EH (cell line): ENCODE measurements around the gene MBD4.
"Not testable (repeated sequence)": the region's sequence is repeated elsewhere in the genome, so short reads cannot be mapped to it uniquely, and the experiment has no call there.

ENCODE experiments used
- DNase-seq: peaks from one replicate; pipeline ENCODE4 v3.0.0-alpha.2; 2015; ENCODE audit warnings: low read depth

MBD4 gene

GRCh38 chr3:129439817-129440617 is at the start of gene MBD4, which contains the start of gene IFT122:
Gene MBD4, minus strand, starts transcription at chr3:129439948. Its CDS starts 115 bp downstream, at chr3:129439833.
Gene IFT122, plus strand, starts transcription at chr3:129440224. Its CDS starts 107 bp downstream, at chr3:129440331.
- peak; percentile 100 for DNase-seq

GRCh38 chr3:129489258-129489657 is 49.5 kb upstream of the MBD4 start:
- not testable (repeated sequence) for DNase-seq

- DNase-seq: not testable (repeated sequence)
Observed at GRCh38 chr3:129487868-129488335, 48.2 kb upstream of the MBD4 start.

GRCh38 chr3:129487183-129487867 is 47.6 kb upstream of the MBD4 start:
- peak; percentile 13 for DNase-seq

- DNase-seq: no peak
Observed at GRCh38 chr3:129486664-129487035, 46.9 kb upstream of the MBD4 start.

- DNase-seq: peak; percentile 100
Observed at GRCh38 chr3:129485721-129486663, 46.2 kb upstream of the MBD4 start.

- not testable (repeated sequence) for DNase-seq
Observed at GRCh38 chr3:129485146-129485545, 45.4 kb upstream of the MBD4 start.

- DNase-seq: no peak
Observed at GRCh38 chr3:129483870-129484269, 44.1 kb upstream of the MBD4 start.

- no peak for DNase-seq
Observed at GRCh38 chr3:129482721-129483120, 43.0 kb upstream of the MBD4 start.

- DNase-seq: peak; percentile 75
Observed at GRCh38 chr3:129481766-129482332, 42.1 kb upstream of the MBD4 start.

- peak; percentile 42 for DNase-seq
Observed at GRCh38 chr3:129481225-129481765, 41.5 kb upstream of the MBD4 start.

- no peak for DNase-seq
Observed at GRCh38 chr3:129476586-129476985, 36.8 kb upstream of the MBD4 start.

- DNase-seq: no peak
Observed at GRCh38 chr3:129475863-129476262, 36.1 kb upstream of the MBD4 start.

- peak; percentile 31 for DNase-seq
Observed at GRCh38 chr3:129474984-129475804, 35.4 kb upstream of the MBD4 start.

- DNase-seq: no peak
Observed at GRCh38 chr3:129473769-129474152, 34.0 kb upstream of the MBD4 start.

- DNase-seq: no peak
Observed at GRCh38 chr3:129473067-129473768, 33.5 kb upstream of the MBD4 start.

GRCh38 chr3:129470861-129471260 is 31.1 kb upstream of the MBD4 start:
- no peak for DNase-seq

- DNase-seq: no peak
Observed at GRCh38 chr3:129469026-129469425, 29.3 kb upstream of the MBD4 start.

GRCh38 chr3:129467932-129468331 is 28.2 kb upstream of the MBD4 start:
- no peak for DNase-seq

GRCh38 chr3:129463716-129464115 is 24.0 kb upstream of the MBD4 start:
- DNase-seq: no peak
